ACHN (cell line): Measurements from ENCODE around the gene KEAP1.
"Not testable (repeated sequence)": the region's sequence is repeated elsewhere in the genome, so short reads cannot be mapped to it uniquely, and the experiment has no call there.

Source experiments
- DNase-seq: peaks from one replicate; pipeline ENCODE4 v3.0.0-alpha.2; 2015
- in situ Hi-C: cut with HindIII; loops from 2 replicates; pipeline ENCODE4 v1.10.0; 2017; ENCODE audit warnings: low sequenced_read_pairs, low pct_ligation_motif_present, low pct_unique_long_range_greater_than_20kb

Gene KEAP1

GRCh38 chr19:10505583-10506229 is 2.5 kb upstream of the KEAP1 start:
- peak; percentile 25 for DNase-seq
- in situ Hi-C loops: no loop called here

GRCh38 chr19:10502524-10503001 is 593 bp downstream of the KEAP1 start:
- in situ Hi-C loops: no loop called here
- peak; percentile 84 for DNase-seq

- in situ Hi-C loops: no loop called here
- DNase-seq: peak; percentile 48
Measured at GRCh38 chr19:10501971-10502523, 1.1 kb downstream of the KEAP1 start.

GRCh38 chr19:10500247-10500592 is 2.9 kb downstream of the KEAP1 start:
- in situ Hi-C loops: no loop called here
- no peak for DNase-seq

GRCh38 chr19:10499550-10500246 is 3.5 kb downstream of the KEAP1 start:
- in situ Hi-C loops: no loop called here

GRCh38 chr19:10497371-10497770 is 5.8 kb downstream of the KEAP1 start:
- in situ Hi-C loops: no loop called here
- DNase-seq: no peak

More at GRCh38 chr19:10499550-10500246, 3.5 kb downstream of the KEAP1 start:
- DNase-seq: no peak

GRCh38 chr19:10491472-10492047 is 11.6 kb downstream of the KEAP1 start:
- no peak for DNase-seq
- in situ Hi-C loops: no loop called here

GRCh38 chr19:10486551-10486950 is 16.6 kb downstream of the KEAP1 start:
- in situ Hi-C loops: no loop called here

GRCh38 chr19:10478903-10479384 is 24.2 kb downstream of the KEAP1 start:
- in situ Hi-C loops: no loop called here
- DNase-seq: peak; percentile 81

More at GRCh38 chr19:10486551-10486950, 16.6 kb downstream of the KEAP1 start:
- DNase-seq: no peak

- in situ Hi-C loops: no loop called here
- DNase-seq: no peak
Measured at GRCh38 chr19:10478476-10478875, 24.7 kb downstream of the KEAP1 start.

- in situ Hi-C loops: no loop called here
- DNase-seq: no peak
Measured at GRCh38 chr19:10474962-10475451, 28.1 kb downstream of the KEAP1 start.

GRCh38 chr19:10473192-10473591 is 30.0 kb downstream of the KEAP1 start:
- in situ Hi-C loops: no loop called here
- DNase-seq: no peak

- in situ Hi-C loops: no loop called here
- peak; percentile 45 for DNase-seq
Measured at GRCh38 chr19:10471909-10472308, 31.2 kb downstream of the KEAP1 start.

GRCh38 chr19:10468133-10468532 is 35.0 kb downstream of the KEAP1 start:
- in situ Hi-C loops: no loop called here
- DNase-seq: no peak

GRCh38 chr19:10467104-10467706 is 36.0 kb downstream of the KEAP1 start:
- in situ Hi-C loops: no loop called here
- no peak for DNase-seq

GRCh38 chr19:10464456-10464855 is 38.7 kb downstream of the KEAP1 start:
- DNase-seq: no peak
- in situ Hi-C loops: no loop called here

- DNase-seq: no peak
- in situ Hi-C loops: no loop called here
Measured at GRCh38 chr19:10462557-10462956, 40.6 kb downstream of the KEAP1 start.

GRCh38 chr19:10462042-10462441 is 41.1 kb downstream of the KEAP1 start:
- in situ Hi-C loops, DNase-seq: not testable (repeated sequence)
